A673 (cell line): ENCODE data around the gene HSD11B1. TPM values are rescaled to one million over a fixed set of nuclear protein-coding genes. Genes with fewer than 3 reads are reported as not detected.

Experiments
- BruUV-seq: library from RNA; stranded (reverse); fragments of 400-500 nt; replicated peaks from 2 replicates; lab custom pipeline; 2021; lab: Mats Ljungman, UMichigan
- CTCF ChIA-PET: fragments of 300-600 bp; sonication (Branson Sonifier 250); formaldehyde crosslinking; loops from one replicate; lab custom pipeline; 2022; ENCODE audit warnings: antibody characterized with exemption; lab: Charles Lee
- POLR2A ChIA-PET: fragments of 300-600 bp; sonication (Branson Sonifier 250); formaldehyde crosslinking; loops from one replicate; lab custom pipeline; 2022; ENCODE audit warnings: antibody characterized with exemption; ENCODE audit not compliant: low non-redundant PET; lab: Charles Lee
- DNase-seq: peaks from one replicate; pipeline ENCODE4 v3.0.0-alpha.2; 2015; ENCODE audit warnings: low spot score
- H3K27ac ChIP-seq: fragments of 200-600 bp; sonication (generic); 2 replicates; pipeline ENCODE4 v1.5.1; 2016; ENCODE audit warnings: mixed run types, low read depth, mild to moderate bottlenecking, mixed read lengths, antibody characterized with exemption, low read length; ENCODE audit not compliant: poor library complexity, severe bottlenecking
- H3K27me3 ChIP-seq: fragments of 200-600 bp; sonication (generic); replicated peaks from 2 replicates; pipeline ENCODE4 v1.6.1; 2017; ENCODE audit warnings: mixed run types, low read depth, mild to moderate bottlenecking, mixed read lengths, antibody characterized with exemption, low read length; ENCODE audit not compliant: insufficient read depth, poor library complexity
- H3K36me3 ChIP-seq: fragments of 200-600 bp; sonication (generic); 2 replicates; pipeline ENCODE4 v1.6.1; 2016; ENCODE audit warnings: mixed run types, mild to moderate bottlenecking, mixed read lengths, antibody characterized with exemption, low read length; ENCODE audit not compliant: insufficient read depth, poor library complexity, severe bottlenecking
- H3K4me1 ChIP-seq: fragments of 200-600 bp; sonication (generic); 2 replicates; pipeline ENCODE4 v1.6.1; 2017; ENCODE audit warnings: mixed run types, mild to moderate bottlenecking, mixed read lengths, antibody characterized with exemption, low read length; ENCODE audit not compliant: insufficient read depth, poor library complexity, severe bottlenecking
- H3K4me3 ChIP-seq: fragments of 200-600 bp; sonication (generic); 2 replicates; pipeline ENCODE4 v1.5.1; 2016; ENCODE audit warnings: low read depth, mixed run types, mild to moderate bottlenecking, mixed read lengths, low read length; ENCODE audit not compliant: poor library complexity, severe bottlenecking
- H3K9me3 ChIP-seq: fragments of 200-600 bp; sonication (generic); 2 replicates; pipeline ENCODE4 v1.6.1; 2016; ENCODE audit warnings: mixed run types, low read depth, mild to moderate bottlenecking, mixed read lengths, antibody characterized with exemption, low read length; ENCODE audit not compliant: poor library complexity, severe bottlenecking
- EZH2 ChIP-seq: fragments of 200-600 bp; sonication (generic); IDR thresholded peaks from 2 replicates; pipeline ENCODE4 v1.6.1; 2017; ENCODE audit warnings: borderline replicate concordance, low read depth, mild to moderate bottlenecking, mixed read lengths, antibody characterized with exemption, low read length; ENCODE audit not compliant: poor library complexity, severe bottlenecking
- intact Hi-C: fragments of 100-400 bp; cut with micrococcal nuclease; formaldehyde crosslinking; loops from one replicate; pipeline ENCODE4 v1.10.0; 2022; ENCODE audit not compliant: unreplicated experiment
- total RNA-seq: library from RNA; stranded (reverse); gene quantifications from 2 replicates; pipeline ENCODE4 v1.2.3, GENCODE V29; 2021
- TF ChIP-seq, protein P1 (sequence below): fragments of 300-800, 200-600 bp; sonication (generic); conservative IDR thresholded peaks from 2 replicates; pipeline ENCODE4 v1.5.1; 2017; ENCODE audit warnings: low read depth, mild to moderate bottlenecking, antibody characterized with exemption, low read length, moderate library complexity, mixed read lengths

The HSD11B1 gene
- total RNA-seq, 1 experiment from 2014 or later: not detected

DNA sequence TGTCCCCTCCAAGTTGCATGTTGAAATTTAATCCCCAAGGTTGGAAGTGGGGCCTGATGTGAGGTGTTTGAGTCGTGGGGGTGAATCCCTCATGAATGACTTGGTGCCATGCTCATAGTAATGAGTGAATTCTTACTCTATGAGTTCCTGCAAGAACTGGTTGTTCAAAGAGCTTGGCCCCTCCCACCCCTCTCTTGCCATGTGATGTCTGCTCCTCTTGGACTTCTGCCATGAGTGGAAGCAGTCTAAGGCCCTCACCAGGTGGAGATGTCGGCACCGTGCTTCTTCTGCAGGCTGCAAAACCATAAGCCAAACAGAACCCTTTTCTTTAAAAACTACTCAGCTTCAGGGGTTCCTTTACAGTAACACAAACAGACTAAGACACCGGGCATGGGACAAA lies 15.2 kb upstream of the HSD11B1 start:
- intact Hi-C loops: no loop called here
- Histone ChIP-seq H3K27me3 (no peaks in the 10 kb centered on the region), H3K36me3 (no peaks in the 10 kb centered on the region), H3K4me3 (no peak overlapping the region), H3K27ac (no peak overlapping the region), H3K9me3 (no peaks in the 10 kb centered on the region), H3K4me1 (peaks cover 40% of the 10 kb centered on the region)
- DNase-seq: peak; percentile 44
- ChIA-PET POLR2A (no interaction called here), CTCF (interaction anchor here (0.6 to 1.1 kb wide), 2 partner anchors 80 to 120 kb away, joined by 3 read pairs; no protein-coding TSS in a partner anchor)
- TF ChIP-seq, protein P1, sequence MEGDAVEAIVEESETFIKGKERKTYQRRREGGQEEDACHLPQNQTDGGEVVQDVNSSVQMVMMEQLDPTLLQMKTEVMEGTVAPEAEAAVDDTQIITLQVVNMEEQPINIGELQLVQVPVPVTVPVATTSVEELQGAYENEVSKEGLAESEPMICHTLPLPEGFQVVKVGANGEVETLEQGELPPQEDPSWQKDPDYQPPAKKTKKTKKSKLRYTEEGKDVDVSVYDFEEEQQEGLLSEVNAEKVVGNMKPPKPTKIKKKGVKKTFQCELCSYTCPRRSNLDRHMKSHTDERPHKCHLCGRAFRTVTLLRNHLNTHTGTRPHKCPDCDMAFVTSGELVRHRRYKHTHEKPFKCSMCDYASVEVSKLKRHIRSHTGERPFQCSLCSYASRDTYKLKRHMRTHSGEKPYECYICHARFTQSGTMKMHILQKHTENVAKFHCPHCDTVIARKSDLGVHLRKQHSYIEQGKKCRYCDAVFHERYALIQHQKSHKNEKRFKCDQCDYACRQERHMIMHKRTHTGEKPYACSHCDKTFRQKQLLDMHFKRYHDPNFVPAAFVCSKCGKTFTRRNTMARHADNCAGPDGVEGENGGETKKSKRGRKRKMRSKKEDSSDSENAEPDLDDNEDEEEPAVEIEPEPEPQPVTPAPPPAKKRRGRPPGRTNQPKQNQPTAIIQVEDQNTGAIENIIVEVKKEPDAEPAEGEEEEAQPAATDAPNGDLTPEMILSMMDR: no peak
- no peak for TF ChIP-seq EZH2
- BruUV-seq: no TSS peak

DNA sequence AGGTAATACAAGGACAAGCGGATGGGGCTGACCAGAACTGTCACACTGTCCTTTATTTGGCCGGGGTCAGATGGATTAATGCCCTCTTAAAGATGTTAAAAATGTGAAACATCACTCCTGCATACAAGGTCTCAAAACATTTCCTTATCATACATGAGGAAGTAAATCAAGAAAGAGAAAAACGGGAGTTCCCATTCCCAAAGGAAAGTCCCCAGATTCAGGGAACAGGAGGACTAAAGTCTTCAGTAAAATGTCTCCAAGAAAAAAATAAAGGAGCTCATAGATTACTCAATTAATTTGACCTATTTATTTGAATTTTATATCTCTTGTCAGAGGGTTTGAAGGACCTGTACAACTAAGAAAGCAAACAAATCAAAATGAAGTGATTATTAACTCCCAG lies 13.4 kb upstream of the HSD11B1 start:
- Histone ChIP-seq H3K9me3 (no peaks in the 10 kb centered on the region), H3K27ac (peak overlapping the region; percentile 40), H3K27me3 (no peaks in the 10 kb centered on the region), H3K4me1 (peaks cover 43% of the 10 kb centered on the region), H3K36me3 (no peaks in the 10 kb centered on the region), H3K4me3 (no peak overlapping the region)
- ChIA-PET CTCF (no interaction called here), POLR2A (no interaction called here)
- no TSS peak for BruUV-seq
- TF ChIP-seq, protein P1: no peak
- TF ChIP-seq EZH2: no peak
- no peak for DNase-seq
- intact Hi-C loops: loop anchor here (10.0 kb wide), 1 partner anchor 486 kb away; no protein-coding TSS in a partner anchor

DNA sequence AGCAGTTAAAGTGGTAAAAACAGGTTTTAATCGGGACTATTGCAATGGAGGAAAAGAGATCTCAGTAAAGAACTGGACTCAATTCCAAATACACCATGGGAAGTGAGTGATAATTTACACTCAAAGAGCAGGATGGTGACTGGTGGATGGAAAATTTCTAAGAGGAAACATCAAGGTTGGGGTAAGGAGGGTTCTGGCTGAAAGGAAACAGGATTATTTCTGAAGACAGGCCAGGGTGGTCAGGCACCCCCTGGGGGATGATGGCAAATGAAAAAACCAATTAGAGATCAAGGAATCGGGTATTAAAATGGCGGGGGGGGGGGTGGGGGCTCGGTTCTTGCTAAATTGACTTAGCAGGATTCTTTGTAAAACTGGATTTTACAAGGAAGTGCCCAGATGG lies 12.3 kb upstream of the HSD11B1 start:
- Histone ChIP-seq H3K4me3 (no peak overlapping the region), H3K27ac (peak overlapping the region; percentile 71), H3K4me1 (peaks cover 46% of the 10 kb centered on the region), H3K9me3 (no peaks in the 10 kb centered on the region), H3K36me3 (no peaks in the 10 kb centered on the region), H3K27me3 (no peaks in the 10 kb centered on the region)
- no peak for TF ChIP-seq EZH2
- TF ChIP-seq, protein P1: no peak
- intact Hi-C loops: loop anchor here (10.0 kb wide), 1 partner anchor 487 kb away; no protein-coding TSS in a partner anchor
- ChIA-PET CTCF (interaction anchor here (1.0 to 1.4 kb wide), 2 partner anchors 116 to 123 kb away, joined by 4 read pairs; no protein-coding TSS in a partner anchor), POLR2A (no interaction called here)
- peak; percentile 64 for DNase-seq
- no TSS peak for BruUV-seq
